A549 (cell line): Measurements from ENCODE around the gene NEU3.
"Not testable (repeated sequence)": the region's sequence is repeated elsewhere in the genome, so short reads cannot be mapped to it uniquely, and the experiment has no call there.

Source experiments
- POLR2A ChIP-seq: IDR thresholded peaks from 2 replicates; pipeline ENCODE4 v1.6.1; 2012; ENCODE audit warnings: mild to moderate bottlenecking, low read length
- RAD21 ChIP-seq, 2 experiments: fragments of >200 bp in 1 of 2; sonication (Bioruptor Twin) in 1 of 2; formaldehyde crosslinking in 1 of 2; IDR thresholded peaks in 1 of 2; conservative IDR thresholded peaks in 1 of 2; 2 replicates in 1 of 2; 3 replicates in 1 of 2; pipeline ENCODE4 v1.6.1; 2012 to 2018; ENCODE audit warnings: inconsistent platforms in 1 of 2
- SREBF2 ChIP-seq: fragments of 450-650 bp; IDR thresholded peaks from 2 replicates; pipeline ENCODE4 v1.6.1; 2014; ENCODE audit warnings: mild to moderate bottlenecking, moderate library complexity

DNA sequence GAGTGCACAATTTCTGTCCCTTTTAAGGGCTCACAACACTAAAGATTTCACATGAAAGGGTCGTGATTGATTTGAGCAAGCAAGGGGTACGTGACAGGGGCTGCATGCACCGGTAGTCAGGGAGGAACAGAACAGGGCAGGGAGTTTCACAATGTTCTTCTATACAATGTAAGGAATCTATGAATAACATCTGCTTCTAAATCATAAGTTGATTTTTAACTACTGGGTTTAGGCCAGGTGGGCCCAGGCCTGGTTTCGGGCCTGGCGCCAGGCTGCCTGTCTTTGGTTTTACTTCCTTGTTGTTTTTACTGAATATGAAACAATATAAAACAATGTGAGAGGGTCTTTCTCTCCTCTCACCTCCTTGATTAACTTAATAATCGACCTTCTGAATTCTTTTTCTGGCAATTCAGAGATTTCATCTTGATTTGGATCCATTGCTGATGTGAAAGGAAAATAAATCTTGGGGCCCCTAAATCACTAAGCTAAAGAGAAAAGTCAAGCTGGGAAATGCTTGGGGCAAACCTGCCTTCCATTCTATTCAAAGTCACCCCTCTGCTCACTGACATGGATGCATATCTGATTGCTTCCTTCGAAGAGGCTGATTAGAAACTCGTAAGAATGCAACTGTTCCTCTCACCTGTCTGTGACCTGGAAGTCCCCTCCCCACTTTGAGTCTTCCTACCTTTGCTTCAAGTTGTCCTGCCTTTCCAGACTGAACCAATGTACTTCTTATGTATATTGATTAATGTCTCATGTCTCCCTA is 61.0 kb downstream of the NEU3 start:
- TF ChIP-seq POLR2A; SREBF2; RAD21 (conservative IDR thresholded peaks at IDR 0.05 in 1 of 2, IDR thresholded peaks at IDR 0.05 in 1 of 2): not testable (repeated sequence)
